HG03108 (cell line): Measurements from ENCODE around the gene CDH16.

Source experiments
- ATAC-seq: cut with Tn5 transposase; IDR thresholded peaks from one replicate; pipeline ENCODE4 v1.9.1; 2021; ENCODE audit warnings: moderate library complexity; ENCODE audit not compliant: unreplicated experiment

Gene CDH16

GRCh38 chr16:66913081-66913480, 5.6 kb downstream of the CDH16 start:
- no peak for ATAC-seq

GRCh38 chr16:66911801-66912200, 6.9 kb downstream of the CDH16 start:
- no peak for ATAC-seq

- ATAC-seq: no peak
Measured at GRCh38 chr16:66911112-66911511, 7.6 kb downstream of the CDH16 start.

GRCh38 chr16:66910175-66910940, 8.3 kb downstream of the CDH16 start:
- no peak for ATAC-seq

GRCh38 chr16:66908762-66909559, 9.7 kb downstream of the CDH16 start:
- ATAC-seq: no peak

- ATAC-seq: no peak
Measured at GRCh38 chr16:66908116-66908515, 10.6 kb downstream of the CDH16 start.

- ATAC-seq: no peak
Measured at GRCh38 chr16:66906916-66907836, 11.5 kb downstream of the CDH16 start.

GRCh38 chr16:66905633-66906539, 12.8 kb downstream of the CDH16 start:
- ATAC-seq: no peak

- no peak for ATAC-seq
Measured at GRCh38 chr16:66904846-66905632, 13.6 kb downstream of the CDH16 start.

GRCh38 chr16:66904428-66904845, 14.2 kb downstream of the CDH16 start:
- no peak for ATAC-seq

- no peak for ATAC-seq
Measured at GRCh38 chr16:66903544-66904427, 14.9 kb downstream of the CDH16 start.

GRCh38 chr16:66902648-66903543, 15.8 kb downstream of the CDH16 start:
- no peak for ATAC-seq

GRCh38 chr16:66901626-66902025, 17.1 kb downstream of the CDH16 start:
- ATAC-seq: no peak

- ATAC-seq: no peak
Measured at GRCh38 chr16:66900721-66901441, 17.8 kb downstream of the CDH16 start.

- no peak for ATAC-seq
Measured at GRCh38 chr16:66899945-66900710, 18.6 kb downstream of the CDH16 start.
